Endothelial cell of umbilical vein (primary cell): ENCODE measurements around the gene NAV2.
"Not testable (repeated sequence)": the region's sequence is repeated elsewhere in the genome, so short reads cannot be mapped to it uniquely, and the experiment has no call there.

ENCODE experiments used
- CTCF ChIP-seq, 2 donors: IDR thresholded peaks; 1 replicate in 1 of 2; 2 replicates in 1 of 2; pipeline ENCODE4 v1.5.1; 2011; ENCODE audit warnings: low read length in 2 of 2, mild to moderate bottlenecking in 2 of 2, moderate library complexity in 2 of 2, control low read depth in 1 of 2, inconsistent platforms in 1 of 2, low read depth in 1 of 2; ENCODE audit not compliant: insufficient read depth in 1 of 2; ENCODE audit errors: extremely low read depth in 1 of 2
- EZH2 ChIP-seq: IDR thresholded peaks from 2 replicates; pipeline ENCODE4 v1.6.1; 2012; ENCODE audit warnings: borderline replicate concordance, low read depth, mild to moderate bottlenecking, moderate library complexity, low read length, inconsistent platforms; ENCODE audit not compliant: severe bottlenecking
- FOS ChIP-seq: IDR thresholded peaks from 2 replicates; pipeline ENCODE4 v1.6.1; 2011; ENCODE audit warnings: mild to moderate bottlenecking, low read length, moderate library complexity, borderline replicate concordance; ENCODE audit not compliant: insufficient read depth
- GATA2 ChIP-seq: IDR thresholded peaks from 2 replicates; pipeline ENCODE4 v1.7.0; 2011; ENCODE audit warnings: low read depth, mild to moderate bottlenecking, moderate library complexity, mixed read lengths, low read length; ENCODE audit not compliant: insufficient read length, insufficient read depth
- JUN ChIP-seq: IDR thresholded peaks from 2 replicates; pipeline ENCODE4 v1.6.1; 2011; ENCODE audit warnings: borderline replicate concordance, low read depth; ENCODE audit not compliant: insufficient read length, insufficient read depth
- MAX ChIP-seq: IDR thresholded peaks from 2 replicates; pipeline ENCODE4 v1.6.1; 2011; ENCODE audit not compliant: insufficient read depth, insufficient read length
- MYC ChIP-seq: IDR thresholded peaks from one replicate; pipeline ENCODE4 v1.6.1; 2011; ENCODE audit warnings: mild to moderate bottlenecking, low read depth, low read length
- POLR2A ChIP-seq: IDR thresholded peaks from 2 replicates; pipeline ENCODE4 v1.6.1; 2012; ENCODE audit warnings: low read depth, mild to moderate bottlenecking, control low read depth, low read length
- POLR2AphosphoS5 ChIP-seq: IDR thresholded peaks from 2 replicates; pipeline ENCODE4 v1.6.1; 2012; ENCODE audit warnings: low read depth, mild to moderate bottlenecking, control low read depth, low read length, moderate library complexity; ENCODE audit not compliant: insufficient read depth

- not testable (repeated sequence) for TF ChIP-seq CTCF (IDR thresholded peaks at IDR 0.05; ENCODE audit: extremely low read depth in 1 of 2, insufficient read depth in 1 of 2, low read depth in 1 of 2, low read length in 2 of 2); MAX; POLR2A; FOS; EZH2; GATA2; JUN; POLR2AphosphoS5; MYC
Measured at GRCh38 chr11:19927403-19927802, 214.8 kb downstream of the NAV2 start.
